SJSA1 (cell line): ENCODE data around the gene MAP3K3. TPM values are rescaled to one million over a fixed set of nuclear protein-coding genes. Genes with fewer than 3 reads are reported as not detected.

Experiments
- DNase-seq, 2 experiments: peaks; one replicate each; pipeline ENCODE4 v3.0.0-alpha.2; 2015 to 2020; ENCODE audit warnings: low spot score in 2 of 2, low read depth in 1 of 2
- H3K27ac ChIP-seq: fragments of 250-450 bp; sonication (Bioruptor Pico); 2 replicates; pipeline ENCODE4 v1.5.1; 2020; ENCODE audit warnings: mild to moderate bottlenecking, moderate library complexity
- H3K27me3 ChIP-seq: fragments of 250-450 bp; sonication (Bioruptor Pico); replicated peaks from 2 replicates; pipeline ENCODE4 v1.5.1; 2020; ENCODE audit warnings: mild to moderate bottlenecking, moderate library complexity
- H3K36me3 ChIP-seq: fragments of 250-450 bp; sonication (Bioruptor Pico); 2 replicates; pipeline ENCODE4 v1.5.1; 2020; ENCODE audit warnings: mild to moderate bottlenecking
- H3K4me1 ChIP-seq: fragments of 250-450 bp; sonication (Bioruptor Pico); replicated peaks from 2 replicates; pipeline ENCODE4 v1.6.1; 2021; ENCODE audit warnings: mild to moderate bottlenecking
- H3K4me3 ChIP-seq: fragments of 250-450 bp; sonication (Bioruptor Pico); 2 replicates; pipeline ENCODE4 v1.5.1; 2020; ENCODE audit warnings: mild to moderate bottlenecking
- H3K9me3 ChIP-seq: fragments of 250-450 bp; sonication (Bioruptor Pico); replicated peaks from 2 replicates; pipeline ENCODE4 v1.5.1; 2020; ENCODE audit warnings: mild to moderate bottlenecking
- total RNA-seq: library from RNA; depleted of rRNA; stranded (reverse); fragments of >200 nt; shearing (Covaris generic); gene quantifications from 2 replicates; pipeline ENCODE4 v1.2.3, GENCODE V29; 2014

MAP3K3 gene
- total RNA-seq, 1 experiment from 2014 or later = 49.5 TPM

DNA sequence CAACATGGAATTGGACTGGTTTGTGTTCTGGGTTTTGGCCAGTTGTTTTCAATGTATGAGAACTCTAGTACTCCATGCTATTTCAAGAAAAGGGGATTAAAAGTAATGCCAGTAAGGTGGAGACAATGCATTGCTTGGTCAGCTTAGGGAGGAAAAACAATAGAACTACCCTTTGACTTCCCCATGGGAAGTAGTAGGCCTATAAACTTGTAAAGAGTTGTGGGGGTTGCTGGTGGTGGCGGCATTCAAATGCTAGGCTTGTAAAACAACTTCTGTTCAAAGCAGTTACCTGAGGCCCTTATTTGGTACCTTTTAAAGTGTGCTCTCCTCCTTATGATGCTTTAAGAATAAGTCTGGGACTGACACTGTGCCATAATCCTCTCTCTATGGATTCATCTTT is 9.4 kb downstream of the MAP3K3 start:
- H3K9me3 ChIP-seq = no peaks in the 10 kb centered on the region
- peaks cover 41% of the 10 kb centered on the region for H3K36me3 ChIP-seq
- no peak overlapping the region for H3K4me3 ChIP-seq
- H3K27me3 ChIP-seq = no peaks in the 10 kb centered on the region
- H3K4me1 ChIP-seq = peaks cover 11% of the 10 kb centered on the region
- no peak overlapping the region for H3K27ac ChIP-seq
- DNase-seq = no peak

DNA sequence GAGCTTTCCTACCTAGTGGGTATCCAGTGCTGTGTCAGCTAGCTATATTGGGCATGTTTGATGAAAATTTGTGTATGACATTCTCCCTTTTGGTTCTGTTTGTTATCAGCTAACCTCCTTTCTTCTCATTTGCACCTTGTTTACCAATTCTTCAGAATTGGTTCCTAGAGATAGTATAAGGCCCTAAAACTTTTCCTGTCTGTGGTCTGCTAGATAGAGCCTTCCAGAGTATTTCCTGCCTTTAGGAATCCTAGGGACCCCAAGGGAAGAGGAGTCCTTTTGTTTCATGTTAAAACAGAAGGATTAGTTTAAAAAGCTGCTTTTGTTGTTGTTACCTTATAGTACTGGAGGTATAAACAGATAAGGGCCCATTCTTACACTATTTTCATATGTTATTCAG is 11.5 kb downstream of the MAP3K3 start:
- no peaks in the 10 kb centered on the region for H3K27me3 ChIP-seq
- no peak for DNase-seq
- peaks cover 57% of the 10 kb centered on the region for H3K36me3 ChIP-seq

DNA sequence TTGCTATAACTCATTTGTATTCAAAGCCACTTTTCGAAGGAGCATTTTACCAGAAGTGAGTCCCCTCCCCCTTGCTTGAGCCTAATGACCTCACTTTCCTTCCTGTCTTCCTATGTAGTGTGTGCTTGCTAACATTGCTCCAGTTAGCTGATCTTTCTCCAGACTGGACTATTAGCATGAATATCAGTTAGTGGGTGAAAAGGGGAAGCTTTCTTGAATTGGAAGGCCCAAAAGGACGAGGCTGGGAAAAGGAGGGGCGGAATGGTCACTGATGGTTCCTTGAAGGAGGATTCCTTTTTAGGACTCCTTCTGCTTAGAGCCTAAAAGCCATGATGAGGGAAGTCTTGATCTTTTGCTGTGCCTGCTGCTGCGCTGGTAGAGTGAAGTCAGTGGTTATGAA is 11.9 kb downstream of the MAP3K3 start:
- Histone ChIP-seq H3K4me3 (no peak overlapping the region), H3K9me3 (no peaks in the 10 kb centered on the region), H3K27ac (no peak overlapping the region), H3K4me1 (peaks cover 5% of the 10 kb centered on the region; the same call in 1 of the 2 replicates), H3K27me3 (no peaks in the 10 kb centered on the region), H3K36me3 (peaks cover 57% of the 10 kb centered on the region)
- no peak for DNase-seq

More for the DNA sequence above, 11.5 kb downstream of the MAP3K3 start:
- no peak overlapping the region for H3K27ac ChIP-seq
- H3K4me3 ChIP-seq = no peak overlapping the region
- peaks cover 7% of the 10 kb centered on the region; the same call in 1 of the 2 replicates for H3K4me1 ChIP-seq
- H3K9me3 ChIP-seq = no peaks in the 10 kb centered on the region

DNA sequence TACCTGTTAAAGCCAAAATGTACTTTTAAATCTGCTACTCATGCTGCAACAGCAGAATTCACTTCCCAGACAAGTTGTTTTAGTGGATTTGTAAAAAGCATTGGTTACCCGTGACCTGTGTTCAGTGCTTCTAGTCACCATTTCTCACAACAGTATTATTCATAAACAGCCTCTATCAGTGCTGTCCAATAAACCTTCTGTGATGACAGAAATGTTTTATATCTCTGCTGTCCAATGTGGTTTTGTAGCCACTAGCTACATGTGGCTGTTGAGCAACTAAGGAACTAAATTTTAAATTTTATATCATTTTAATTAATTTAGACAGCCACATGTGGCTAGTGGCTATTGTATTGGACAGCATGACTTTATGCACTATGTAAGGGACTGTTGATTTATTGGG is 12.6 kb downstream of the MAP3K3 start:
- Histone ChIP-seq H3K27ac (no peak overlapping the region), H3K36me3 (peaks cover 57% of the 10 kb centered on the region), H3K9me3 (no peaks in the 10 kb centered on the region), H3K4me1 (no peaks in the 10 kb centered on the region), H3K27me3 (no peaks in the 10 kb centered on the region), H3K4me3 (no peak overlapping the region)
- DNase-seq = no peak

DNA sequence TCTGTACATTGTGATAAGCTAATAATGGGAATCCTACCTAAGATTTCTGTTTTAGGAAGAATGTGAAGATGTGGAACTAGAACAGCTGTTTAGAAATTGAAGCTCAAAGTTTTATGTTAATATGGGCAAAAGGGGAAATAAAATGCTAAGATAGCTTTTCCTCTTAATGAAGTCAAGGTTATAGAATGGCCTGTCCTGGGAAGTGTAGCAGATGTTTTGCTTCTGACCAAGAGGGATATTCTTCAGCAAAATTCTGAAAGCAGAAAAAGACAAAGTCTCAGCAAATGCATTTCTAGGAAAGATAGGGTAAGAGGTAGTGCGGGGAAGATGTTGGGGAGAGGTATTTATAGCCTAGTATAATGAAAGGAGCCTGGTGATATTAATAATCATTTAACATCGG is 13.1 kb downstream of the MAP3K3 start:
- no peaks in the 10 kb centered on the region for H3K27me3 ChIP-seq
- no peaks in the 10 kb centered on the region for H3K4me1 ChIP-seq
- H3K9me3 ChIP-seq = no peaks in the 10 kb centered on the region
- H3K27ac ChIP-seq = no peak overlapping the region
- no peak overlapping the region for H3K4me3 ChIP-seq
- DNase-seq = no peak
- peaks cover 57% of the 10 kb centered on the region for H3K36me3 ChIP-seq

DNA sequence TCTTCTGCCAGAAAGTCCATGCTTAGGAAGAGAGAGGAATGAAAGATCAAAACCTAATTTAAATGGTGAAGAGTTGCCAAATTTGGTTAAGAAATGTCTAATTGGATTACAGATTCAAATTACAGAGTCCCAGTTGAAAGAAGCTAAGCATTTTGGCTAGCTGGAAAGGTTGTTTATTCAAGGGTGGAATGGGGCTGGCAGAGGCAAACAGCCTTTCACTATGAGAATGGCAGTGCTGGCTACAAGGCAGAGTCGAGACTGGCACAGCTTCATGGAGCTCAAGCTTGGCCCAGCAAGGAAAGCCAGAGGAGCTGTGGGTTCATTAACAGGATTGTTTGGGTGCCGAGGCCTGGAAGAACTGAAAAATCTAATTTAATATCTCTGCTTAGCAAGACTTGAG is 13.6 kb downstream of the MAP3K3 start:
- no peak for DNase-seq
- Histone ChIP-seq H3K27me3 (no peaks in the 10 kb centered on the region), H3K36me3 (peaks cover 57% of the 10 kb centered on the region), H3K27ac (no peak overlapping the region), H3K4me3 (no peak overlapping the region), H3K4me1 (no peaks in the 10 kb centered on the region), H3K9me3 (no peaks in the 10 kb centered on the region)

DNA sequence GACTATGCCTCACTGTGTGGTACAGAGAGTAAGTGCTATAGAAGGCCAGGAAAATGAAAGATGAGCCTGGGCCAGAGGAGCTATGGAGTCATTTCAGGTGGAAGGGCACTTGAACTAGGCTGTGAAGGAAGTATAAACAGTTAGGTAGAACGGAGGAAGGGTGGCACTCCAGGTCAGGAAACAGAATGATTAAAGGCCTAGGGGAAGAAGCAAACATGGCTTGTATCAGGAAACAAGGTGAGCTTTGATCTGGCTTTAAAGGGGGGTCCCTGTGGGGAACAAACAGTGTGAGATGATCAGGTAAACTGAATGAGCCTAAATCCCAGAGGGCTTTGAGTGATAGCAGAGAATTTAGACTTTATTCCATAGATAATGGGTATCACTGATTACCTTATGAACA is 16.9 kb downstream of the MAP3K3 start:
- Histone ChIP-seq H3K4me1 (no peaks in the 10 kb centered on the region), H3K36me3 (peaks cover 45% of the 10 kb centered on the region), H3K27ac (no peak overlapping the region), H3K9me3 (no peaks in the 10 kb centered on the region), H3K4me3 (no peak overlapping the region), H3K27me3 (no peaks in the 10 kb centered on the region)
- no peak for DNase-seq

DNA sequence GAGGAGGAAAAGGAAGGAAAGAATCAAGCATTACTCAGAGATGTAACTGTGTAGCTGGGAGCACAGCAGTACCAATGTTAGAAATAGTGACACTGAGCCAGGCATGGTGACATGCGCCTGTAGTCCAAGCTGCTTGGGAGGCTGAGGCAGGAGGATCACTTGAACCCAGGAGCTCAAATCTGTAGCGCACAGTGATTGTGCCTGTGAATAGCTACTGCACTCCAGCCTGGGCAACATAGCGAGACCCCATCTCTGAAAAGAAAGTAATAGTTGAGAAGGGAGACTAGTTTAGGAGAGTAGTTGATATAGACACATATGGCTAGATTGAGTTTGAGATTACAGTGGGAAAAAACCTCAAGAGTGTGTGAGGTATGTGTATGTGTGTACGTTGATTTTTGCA is 17.8 kb downstream of the MAP3K3 start:
- no peak overlapping the region for H3K4me3 ChIP-seq
- no peaks in the 10 kb centered on the region for H3K27me3 ChIP-seq
- peaks cover 40% of the 10 kb centered on the region for H3K36me3 ChIP-seq
- no peaks in the 10 kb centered on the region for H3K4me1 ChIP-seq
- H3K27ac ChIP-seq = no peak overlapping the region
- no peaks in the 10 kb centered on the region for H3K9me3 ChIP-seq
- DNase-seq = no peak

DNA sequence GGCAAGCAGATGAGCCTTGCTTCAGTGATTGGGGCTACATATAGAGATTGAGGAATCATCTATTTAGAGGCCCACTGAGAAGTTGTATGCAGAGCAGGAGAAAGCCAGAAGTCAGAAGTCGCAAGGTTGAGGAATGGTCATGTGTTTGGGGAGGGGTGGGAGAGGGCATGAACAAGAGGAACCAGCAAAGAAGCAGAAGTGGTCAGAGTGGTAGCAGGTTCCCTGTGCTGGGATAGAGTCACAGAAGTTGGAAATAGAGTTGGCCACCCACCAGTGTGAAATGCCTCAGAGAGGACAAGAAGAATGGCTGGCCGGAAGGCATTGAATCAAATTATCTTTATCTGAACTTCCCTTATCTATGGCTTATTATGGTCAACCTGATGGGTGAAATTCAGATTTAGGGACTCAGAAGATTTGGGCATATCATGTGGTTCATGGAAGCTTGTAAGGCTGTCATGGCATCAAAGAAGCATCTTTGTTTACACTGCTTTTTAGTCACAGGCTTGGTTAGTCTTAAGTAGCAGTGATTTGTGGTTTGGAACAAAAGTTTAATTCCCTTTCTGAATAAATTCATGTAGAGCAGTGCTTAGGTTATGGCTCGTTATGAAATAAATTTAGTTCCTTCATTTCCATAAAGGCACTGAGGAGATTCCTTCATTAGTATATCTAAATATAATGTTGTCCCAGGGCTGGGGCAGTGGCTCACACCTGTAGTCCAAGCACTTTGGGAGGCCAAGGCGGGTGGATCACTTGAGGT is 19.7 kb downstream of the MAP3K3 start:
- H3K4me1 ChIP-seq = peaks cover 4% of the 10 kb centered on the region
- peaks cover 30% of the 10 kb centered on the region for H3K36me3 ChIP-seq
- H3K4me3 ChIP-seq = no peak overlapping the region
- no peak for DNase-seq
- H3K9me3 ChIP-seq = no peaks in the 10 kb centered on the region
- H3K27me3 ChIP-seq = no peaks in the 10 kb centered on the region
- H3K27ac ChIP-seq = no peak overlapping the region

DNA sequence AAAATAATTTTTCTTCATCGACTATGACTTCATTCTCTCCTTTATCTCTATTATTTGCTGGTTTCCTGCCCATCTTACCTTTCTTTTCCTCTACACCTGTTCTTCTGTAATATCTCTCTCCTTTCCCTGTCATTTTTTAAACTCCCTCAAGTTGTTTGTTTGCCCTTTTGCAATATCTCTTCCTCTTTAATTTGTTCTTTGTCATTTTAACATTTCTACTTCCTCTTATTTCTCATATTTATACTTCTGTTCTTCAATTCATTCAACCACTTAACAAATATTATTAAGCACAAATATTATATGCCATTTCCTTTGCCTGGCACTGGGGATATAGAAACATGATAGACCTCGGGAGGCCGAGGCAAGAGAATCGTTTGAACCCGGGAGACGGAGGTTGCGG is 22.6 kb downstream of the MAP3K3 start:
- Histone ChIP-seq H3K27ac (no peak overlapping the region), H3K27me3 (no peaks in the 10 kb centered on the region)

DNA sequence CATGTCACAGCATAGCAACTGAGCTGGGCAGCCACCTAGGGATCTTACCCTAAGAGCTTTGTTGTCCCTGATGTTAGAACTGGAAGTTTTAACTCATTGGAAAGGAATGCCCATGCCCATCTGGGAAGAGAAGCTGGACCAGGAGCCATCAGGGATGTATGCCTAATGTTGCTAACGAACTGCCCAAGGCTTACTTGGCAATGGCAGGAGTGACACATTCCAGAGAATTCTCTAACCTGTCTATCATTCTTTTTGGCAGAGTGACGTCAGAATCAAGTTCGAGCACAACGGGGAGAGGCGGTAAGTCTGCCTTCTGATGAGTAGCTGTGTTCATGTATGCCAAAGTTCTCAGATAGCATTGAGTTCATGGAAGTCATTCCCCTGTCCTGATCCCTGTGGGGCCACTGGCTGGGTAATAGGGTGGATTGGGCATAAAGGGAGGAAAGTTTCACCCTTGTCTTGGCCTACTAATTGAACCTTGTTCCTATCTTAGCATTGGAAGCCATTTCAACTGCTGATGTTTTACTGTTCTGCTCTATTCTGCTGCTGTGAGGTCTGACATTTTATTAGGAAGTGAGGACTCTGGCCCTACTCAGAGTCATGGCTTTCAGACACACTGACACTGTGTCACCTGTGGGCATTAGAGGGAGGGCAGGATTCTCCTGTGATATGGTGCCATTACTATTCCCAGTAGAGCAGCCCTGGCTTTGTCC is 23.7 kb downstream of the MAP3K3 start:
- Histone ChIP-seq H3K36me3 (peaks cover 28% of the 10 kb centered on the region), H3K9me3 (no peaks in the 10 kb centered on the region), H3K27me3 (no peaks in the 10 kb centered on the region), H3K4me1 (peaks cover 14% of the 10 kb centered on the region), H3K27ac (no peak overlapping the region), H3K4me3 (no peak overlapping the region)
- DNase-seq = no peak

More for the DNA sequence above, 22.6 kb downstream of the MAP3K3 start:
- Histone ChIP-seq H3K4me1 (peaks cover 14% of the 10 kb centered on the region), H3K9me3 (no peaks in the 10 kb centered on the region), H3K36me3 (peaks cover 28% of the 10 kb centered on the region), H3K4me3 (no peak overlapping the region)
- DNase-seq = no peak

DNA sequence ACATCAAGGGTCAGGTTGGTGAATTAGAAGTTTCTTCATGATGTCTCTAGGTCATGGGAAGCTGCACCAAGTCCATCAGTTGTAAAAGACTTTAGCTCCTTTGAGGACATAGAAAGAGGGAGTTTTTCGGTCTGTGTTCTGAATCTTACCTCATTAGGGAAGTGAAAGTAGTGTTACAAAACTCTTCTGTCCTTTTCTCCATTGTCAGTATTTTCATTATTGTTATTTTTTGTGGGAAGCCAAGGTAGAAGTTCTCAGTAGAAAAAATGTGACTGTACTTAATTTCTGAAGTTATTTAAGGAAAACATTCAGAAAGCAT is 24.2 kb downstream of the MAP3K3 start:
- no peak overlapping the region for H3K4me3 ChIP-seq
- H3K36me3 ChIP-seq = peaks cover 28% of the 10 kb centered on the region
- no peak overlapping the region for H3K27ac ChIP-seq
- no peak for DNase-seq
- H3K27me3 ChIP-seq = no peaks in the 10 kb centered on the region
- H3K4me1 ChIP-seq = peaks cover 14% of the 10 kb centered on the region
- H3K9me3 ChIP-seq = no peaks in the 10 kb centered on the region

DNA sequence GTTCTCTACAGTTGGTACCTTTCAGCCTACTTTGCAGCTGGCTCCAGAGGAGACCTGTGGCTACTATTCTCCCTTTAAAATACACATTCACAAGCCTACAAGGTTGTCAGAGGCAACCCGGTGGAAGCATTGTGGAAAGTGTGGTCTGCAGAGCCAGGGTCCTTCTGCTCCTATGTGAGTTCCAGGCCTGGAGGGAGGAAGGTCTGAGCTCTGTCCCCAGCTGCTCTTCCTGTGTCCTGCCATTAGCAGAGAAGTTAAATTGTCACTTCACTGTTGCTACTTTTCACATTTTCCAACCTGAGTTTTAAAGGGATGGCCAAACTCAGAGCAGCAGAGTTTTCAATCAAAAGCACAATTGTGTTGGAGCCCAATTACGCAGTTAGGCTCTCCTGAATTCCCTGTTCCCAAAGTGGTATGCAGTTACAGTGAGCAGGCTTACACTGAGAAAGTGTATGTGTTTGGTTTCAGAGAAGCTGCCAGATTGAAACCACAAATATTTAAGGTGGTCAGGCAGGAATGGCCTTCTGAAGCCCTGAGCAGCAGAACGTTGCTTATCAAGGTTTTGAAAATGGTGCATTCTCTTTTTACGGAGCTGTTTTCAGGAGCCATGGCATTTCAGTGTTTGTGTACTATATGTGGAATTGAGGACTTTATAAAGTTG is 25.0 kb downstream of the MAP3K3 start:
- peak in 1 of 2 experiments; percentile 54 for DNase-seq
- Histone ChIP-seq H3K9me3 (no peaks in the 10 kb centered on the region), H3K27me3 (no peaks in the 10 kb centered on the region), H3K36me3 (peaks cover 33% of the 10 kb centered on the region), H3K4me3 (no peak overlapping the region), H3K4me1 (peaks cover 14% of the 10 kb centered on the region), H3K27ac (no peak overlapping the region)

DNA sequence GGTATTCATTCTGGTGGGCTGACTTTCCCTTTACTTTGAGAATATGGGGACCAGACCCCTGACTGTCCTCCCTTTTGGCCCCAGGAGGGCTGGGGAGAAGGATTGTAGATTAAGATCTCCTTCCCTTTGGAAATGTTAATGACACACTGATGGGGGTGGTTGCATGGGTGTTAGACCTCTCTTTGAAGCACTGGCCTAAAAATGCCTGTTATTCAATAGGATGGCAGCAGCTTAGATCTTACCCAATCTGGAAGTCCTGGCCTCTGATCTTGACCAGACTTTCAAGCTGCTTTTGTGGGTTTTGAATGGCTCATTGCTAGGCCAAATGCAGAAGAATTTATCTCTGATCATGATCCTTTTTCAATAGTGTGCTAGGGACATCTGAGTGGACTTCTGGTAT is 25.7 kb downstream of the MAP3K3 start:
- H3K27ac ChIP-seq = no peak overlapping the region
- H3K4me1 ChIP-seq = peaks cover 14% of the 10 kb centered on the region
- no peaks in the 10 kb centered on the region for H3K27me3 ChIP-seq
- H3K36me3 ChIP-seq = peaks cover 41% of the 10 kb centered on the region
- H3K9me3 ChIP-seq = no peaks in the 10 kb centered on the region
- H3K4me3 ChIP-seq = no peak overlapping the region
- DNase-seq = no peak
